HCT116 (cell line): Measurements from ENCODE around the gene MYL4. TPM values are rescaled to one million over a fixed set of nuclear protein-coding genes. Genes with fewer than 3 reads are reported as not detected.

Experiments
- ATAC-seq: fragments of 200-7000 bp; cut with Tn5 transposase; 2 replicates; pipeline ENCODE4 v1.9.1; 2020; ENCODE audit warnings: mild to moderate bottlenecking, moderate library complexity
- BruUV-seq: library from RNA; stranded (reverse); fragments of 400-500 nt; replicated peaks from 2 replicates; lab custom pipeline; 2021; lab: Mats Ljungman, UMichigan
- CTCF ChIA-PET: fragments of 300-600 bp; sonication (Branson Sonifier 250); formaldehyde crosslinking; loops from one replicate; lab custom pipeline; 2021; ENCODE audit warnings: antibody characterized with exemption; lab: Charles Lee
- POLR2A ChIA-PET: fragments of 300-600, 350-600 bp; sonication (Branson Sonifier 250); formaldehyde crosslinking; loops from one replicate; lab custom pipeline; 2021; ENCODE audit warnings: antibody characterized with exemption; lab: Charles Lee
- RAD21 ChIA-PET, 2 experiments: fragments of 300-600 bp; sonication (Branson Sonifier 250); formaldehyde crosslinking; loops; one replicate each; lab custom pipeline; 2023; ENCODE audit warnings: low total read pairs in 2 of 2; ENCODE audit not compliant: uncharacterized antibody in 2 of 2, unreplicated experiment in 2 of 2, low non-redundant PET in 1 of 2; lab: Charles Lee
- DNase-seq: peaks from one replicate; pipeline ENCODE4 v3.0.0-alpha.2; 2010; ENCODE audit warnings: low read depth, low spot score
- H2AFZ ChIP-seq: fragments of 200-600 bp; shearing (Covaris generic), sonication (generic); 2 replicates; pipeline ENCODE4 v1.6.1; 2017; ENCODE audit warnings: low read depth, mixed run types, mixed read lengths, antibody characterized with exemption, low read length; ENCODE audit not compliant: poor library complexity, severe bottlenecking
- H3K27ac ChIP-seq: 2 replicates; pipeline ENCODE4 v1.5.1; 2012; ENCODE audit warnings: low read depth, low read length
- H3K27me3 ChIP-seq: fragments of 200-600 bp; sonication (generic); 2 replicates; pipeline ENCODE4 v1.6.1; 2016; ENCODE audit warnings: mixed run types, low read length, mixed read lengths; ENCODE audit not compliant: insufficient read depth
- H3K36me3 ChIP-seq, 2 experiments: fragments of 200-500 bp in 1 of 2; fragments of 200-600 bp in 1 of 2; sonication (Bioruptor generic) in 1 of 2; sonication (generic) in 1 of 2; 2 replicates each; pipeline versions ENCODE4 v1.5.1 to v1.6.1; 2014 to 2016; ENCODE audit warnings: low read length in 2 of 2, inconsistent platforms in 1 of 2, mixed read lengths in 1 of 2, mixed run types in 1 of 2; ENCODE audit not compliant: insufficient read depth in 2 of 2, control insufficient read depth in 1 of 2
- H3K4me1 ChIP-seq, 2 experiments: fragments of 200-600 bp in 1 of 2; sonication (generic) in 1 of 2; 2 replicates each; pipeline versions ENCODE4 v1.5.1 to v1.6.1; 2012 to 2017; ENCODE audit warnings: low read length in 2 of 2, inconsistent platforms in 1 of 2, mild to moderate bottlenecking in 1 of 2, mixed read lengths in 1 of 2, mixed run types in 1 of 2, moderate library complexity in 1 of 2; ENCODE audit not compliant: insufficient read depth in 2 of 2, control insufficient read depth in 1 of 2
- H3K4me2 ChIP-seq: fragments of 200-600 bp; sonication (generic); 2 replicates; pipeline ENCODE4 v1.6.1; 2017; ENCODE audit warnings: mixed run types, low read length, mixed read lengths
- H3K4me3 ChIP-seq, 2 experiments: fragments of 200-600 bp in 1 of 2; sonication (generic) in 1 of 2; replicated peaks in 1 of 2; 2 replicates each; pipeline ENCODE4 v1.5.1; 2011 to 2016; ENCODE audit warnings: low read length in 2 of 2, control low read depth in 1 of 2, low read depth in 1 of 2, mild to moderate bottlenecking in 1 of 2, mixed read lengths in 1 of 2, mixed run types in 1 of 2
- H3K79me2 ChIP-seq: fragments of 200-600 bp; sonication (generic); 2 replicates; pipeline ENCODE4 v1.6.1; 2017; ENCODE audit warnings: mild to moderate bottlenecking, mixed run types, low read length, moderate library complexity, mixed read lengths; ENCODE audit not compliant: insufficient read depth
- H3K9ac ChIP-seq: fragments of 200-600 bp; sonication (generic); 2 replicates; pipeline ENCODE4 v1.6.1; 2016; ENCODE audit warnings: low read length, mixed read lengths
- H3K9me2 ChIP-seq: fragments of 200-600 bp; sonication (generic), shearing (Covaris generic); 2 replicates; pipeline ENCODE4 v1.6.1; 2017; ENCODE audit warnings: mixed run types, mild to moderate bottlenecking, moderate library complexity; ENCODE audit not compliant: insufficient read depth
- H3K9me3 ChIP-seq, 2 experiments: fragments of 200-500 bp in 1 of 2; fragments of 200-600 bp in 1 of 2; sonication (Bioruptor generic) in 1 of 2; sonication (generic) in 1 of 2; 2 replicates each; pipeline ENCODE4 v1.6.1; 2014 to 2017; ENCODE audit warnings: low read length in 2 of 2, mixed read lengths in 2 of 2, inconsistent platforms in 1 of 2, low read depth in 1 of 2, mild to moderate bottlenecking in 1 of 2, mixed run types in 1 of 2, moderate library complexity in 1 of 2; ENCODE audit not compliant: control insufficient read depth in 1 of 2, insufficient read depth in 1 of 2
- H4K20me1 ChIP-seq: fragments of 200-600 bp; sonication (generic), shearing (Covaris generic); 2 replicates; pipeline ENCODE4 v1.6.1; 2017; ENCODE audit warnings: mixed run types, mild to moderate bottlenecking, moderate library complexity; ENCODE audit not compliant: insufficient read depth
- ATF3 ChIP-seq: IDR thresholded peaks from 2 replicates; pipeline ENCODE4 v1.6.1; 2012
- CBX3 ChIP-seq: IDR thresholded peaks from 2 replicates; pipeline ENCODE4 v1.6.1; 2012; ENCODE audit warnings: low read depth
- CEBPB ChIP-seq: IDR thresholded peaks from 2 replicates; pipeline ENCODE4 v1.6.1; 2012; ENCODE audit warnings: low read depth
- CTCF ChIP-seq, 3 experiments: fragments of 200-600 bp in 1 of 3; sonication (generic) in 1 of 3; IDR thresholded peaks in 2 of 3; conservative IDR thresholded peaks in 1 of 3; 2 replicates each; pipeline ENCODE4 v1.5.1; 2012 to 2017; ENCODE audit warnings: low read depth in 2 of 3, low read length in 2 of 3, antibody characterized with exemption in 1 of 3, borderline replicate concordance in 1 of 3, control low read depth in 1 of 3, mild to moderate bottlenecking in 1 of 3, mixed read lengths in 1 of 3, mixed run types in 1 of 3, moderate library complexity in 1 of 3; ENCODE audit not compliant: insufficient read depth in 1 of 3
- EGR1 ChIP-seq: IDR thresholded peaks from 2 replicates; pipeline ENCODE4 v1.6.1; 2012; ENCODE audit warnings: low read depth
- ELF1 ChIP-seq: IDR thresholded peaks from 2 replicates; pipeline ENCODE4 v1.6.1; 2012; ENCODE audit warnings: low read depth, borderline replicate concordance
- EZH2 ChIP-seq: fragments of 200-600 bp; sonication (generic); IDR thresholded peaks from 2 replicates; pipeline ENCODE4 v1.6.1; 2017; ENCODE audit warnings: antibody characterized with exemption, mixed run types
- EZH2phosphoT487 ChIP-seq: fragments of 200-600 bp; IDR thresholded peaks from 2 replicates; pipeline ENCODE4 v1.6.1; 2018; ENCODE audit warnings: antibody characterized with exemption, borderline replicate concordance
- FOSL1 ChIP-seq: IDR thresholded peaks from 2 replicates; pipeline ENCODE4 v1.6.1; 2012; ENCODE audit warnings: low read depth
- MAX ChIP-seq: IDR thresholded peaks from 2 replicates; pipeline ENCODE4 v1.6.1; 2012
- RAD21 ChIP-seq: IDR thresholded peaks from 2 replicates; pipeline ENCODE4 v1.6.1; 2012; ENCODE audit warnings: low read depth, mild to moderate bottlenecking
- REST ChIP-seq: IDR thresholded peaks from 2 replicates; pipeline ENCODE4 v1.6.1; 2012; ENCODE audit warnings: low read depth
- SP1 ChIP-seq: IDR thresholded peaks from 2 replicates; pipeline ENCODE4 v1.6.1; 2012; ENCODE audit warnings: low read depth
- YY1 ChIP-seq: IDR thresholded peaks from 2 replicates; pipeline ENCODE4 v1.6.1; 2011; ENCODE audit warnings: low read length, low read depth, moderate library complexity, mild to moderate bottlenecking; ENCODE audit not compliant: insufficient replicate concordance; ENCODE audit errors: extremely low read depth
- ZFX ChIP-seq: fragments of 450-650 bp; IDR thresholded peaks from 2 replicates; pipeline ENCODE4 v1.6.1; 2017
- ZNF274 ChIP-seq: fragments of 200-500 bp; sonication (Bioruptor generic); IDR thresholded peaks from 2 replicates; pipeline ENCODE4 v1.6.1; 2014; ENCODE audit warnings: mild to moderate bottlenecking, low read depth, low read length, inconsistent platforms
- intact Hi-C: fragments of 100-400 bp; cut with micrococcal nuclease; formaldehyde crosslinking; loops from 2 replicates; pipeline ENCODE4 v1.10.0; 2022
- total RNA-seq: library from RNA; stranded (reverse); gene quantifications from one replicate; pipeline ENCODE4 v1.2.1, GENCODE V29; 2021; ENCODE audit not compliant: unreplicated experiment

MYL4 gene
- total RNA-seq, 1 experiment from 2014 or later: 0.32 TPM

GRCh38 chr17:47231334-47231733, 22.2 kb downstream of the MYL4 start:
- Histone ChIP-seq H3K4me1 (peaks cover 7 to 12% of the 10 kb centered on the region in 2 experiments), H3K9me2 (no peaks in the 10 kb centered on the region), H3K79me2 (no peaks in the 10 kb centered on the region), H4K20me1 (no peaks in the 10 kb centered on the region), H3K9me3 (peaks cover 0 to 3% of the 10 kb centered on the region in 2 experiments; a peak in 1 of 4 replicates)
- POLR2A ChIA-PET: no interaction called here
- intact Hi-C loops: no loop called here
- RAD21 ChIA-PET: no interaction called here
- BruUV-seq: no TSS peak
- ATAC-seq: no peak
- TF ChIP-seq FOSL1: no peak
- no peak for TF ChIP-seq REST
- TF ChIP-seq EGR1: no peak
- no peak for TF ChIP-seq RAD21
- TF ChIP-seq, all 23 proteins: peak for 0
- Histone ChIP-seq H3K27ac (no peak overlapping the region), H2AFZ (peak overlapping the region; percentile 83), H3K4me2 (no peak overlapping the region), H3K4me3 (no peak overlapping the region), H3K36me3 (no peaks in the 10 kb centered on the region), H3K9ac (no peak overlapping the region), H3K27me3 (no peaks in the 10 kb centered on the region)
- CTCF ChIA-PET: no interaction called here
- DNase-seq: no peak

GRCh38 chr17:47231866-47232265, 22.7 kb downstream of the MYL4 start:
- Histone ChIP-seq H3K4me1 (peaks cover 7 to 12% of the 10 kb centered on the region in 2 experiments), H2AFZ (no peak overlapping the region), H3K9me2 (no peaks in the 10 kb centered on the region), H3K9me3 (no peaks in the 10 kb centered on the region), H3K79me2 (no peaks in the 10 kb centered on the region), H3K27me3 (no peaks in the 10 kb centered on the region), H3K27ac (no peak overlapping the region), H3K9ac (no peak overlapping the region), H4K20me1 (no peaks in the 10 kb centered on the region), H3K4me3 (no peak overlapping the region), H3K36me3 (no peaks in the 10 kb centered on the region), H3K4me2 (no peak overlapping the region)
- DNase-seq (no peak), ATAC-seq (no peak)
- intact Hi-C loops: no loop called here
- ChIA-PET CTCF (no interaction called here), POLR2A (no interaction called here), RAD21 (no interaction called here)
- BruUV-seq: no TSS peak
- TF ChIP-seq ATF3: no peak
- TF ChIP-seq MAX: no peak
- TF ChIP-seq ELF1: no peak
- no peak for TF ChIP-seq ZNF274
- no peak for TF ChIP-seq YY1
- TF ChIP-seq CEBPB: no peak
- TF ChIP-seq EZH2phosphoT487: no peak
- TF ChIP-seq EZH2: no peak
- TF ChIP-seq SP1: no peak
- no peak for TF ChIP-seq CBX3
- no peak for TF ChIP-seq CTCF (IDR thresholded peaks at IDR 0.05 in 2 of 3, conservative IDR thresholded peaks at IDR 0.05 in 1 of 3; ENCODE audit: borderline replicate concordance in 1 of 3, insufficient read depth in 1 of 3, low read depth in 2 of 3, low read length in 2 of 3)
- TF ChIP-seq ZFX: no peak
